OCI-LY7 (cell line): ENCODE results near the gene AMOTL2. TPM values are rescaled to one million over a fixed set of nuclear protein-coding genes. Genes with fewer than 3 reads are reported as not detected.

Source experiments
- BruUV-seq: library from RNA; stranded (reverse); fragments of 400-500 nt; replicated peaks from 2 replicates; lab custom pipeline; 2021; lab: Mats Ljungman, UMichigan
- CTCF ChIA-PET: fragments of 300-600 bp; sonication (Branson Sonifier 250); formaldehyde crosslinking; loops from one replicate; lab custom pipeline; 2022; ENCODE audit warnings: antibody characterized with exemption; ENCODE audit not compliant: unreplicated experiment; lab: Charles Lee
- POLR2A ChIA-PET: fragments of 300-600 bp; sonication (Branson Sonifier 250); formaldehyde crosslinking; loops from one replicate; lab custom pipeline; 2022; ENCODE audit warnings: antibody characterized with exemption; lab: Charles Lee
- DNase-seq: peaks from one replicate; pipeline ENCODE4 v3.0.0-alpha.2; 2015; ENCODE audit warnings: low spot score
- H2AFZ ChIP-seq: fragments of 200-600 bp; sonication (generic), shearing (Covaris generic); 2 replicates; pipeline ENCODE4 v1.6.1; 2014; ENCODE audit warnings: mild to moderate bottlenecking, antibody characterized with exemption, low read length, moderate library complexity
- H3K27ac ChIP-seq: fragments of 200-600 bp; sonication (generic); 2 replicates; pipeline ENCODE4 v1.5.1; 2014; ENCODE audit warnings: mixed run types, low read depth, mild to moderate bottlenecking, moderate library complexity, low read length, inconsistent platforms; ENCODE audit not compliant: poor library complexity, severe bottlenecking
- H3K36me3 ChIP-seq: fragments of 200-600 bp; sonication (generic); 2 replicates; pipeline ENCODE4 v1.6.1; 2014; ENCODE audit warnings: mild to moderate bottlenecking, antibody characterized with exemption, low read length, moderate library complexity, mixed read lengths; ENCODE audit not compliant: insufficient read depth
- H3K4me1 ChIP-seq: fragments of 200-600 bp; sonication (generic); 2 replicates; pipeline ENCODE4 v1.5.1; 2014; ENCODE audit warnings: mild to moderate bottlenecking, low read length; ENCODE audit not compliant: insufficient read depth, poor library complexity, severe bottlenecking
- H3K4me2 ChIP-seq: fragments of 200-600 bp; sonication (generic); 2 replicates; pipeline ENCODE4 v1.6.1; 2014; ENCODE audit warnings: mild to moderate bottlenecking, low read length
- H3K4me3 ChIP-seq: fragments of 200-600 bp; sonication (generic); 2 replicates; pipeline ENCODE4 v1.5.1; 2014; ENCODE audit warnings: mild to moderate bottlenecking, low read depth, low read length; ENCODE audit not compliant: poor library complexity, severe bottlenecking
- H3K79me2 ChIP-seq: fragments of 200-600 bp; sonication (generic); 2 replicates; pipeline ENCODE4 v1.6.1; 2016; ENCODE audit warnings: low read depth, mild to moderate bottlenecking, low read length, moderate library complexity, mixed read lengths; ENCODE audit not compliant: insufficient read depth
- H3K9me2 ChIP-seq: fragments of 200-600 bp; sonication (generic); 2 replicates; pipeline ENCODE4 v1.6.1; 2016; ENCODE audit warnings: mild to moderate bottlenecking, low read length, mixed read lengths; ENCODE audit not compliant: insufficient read depth
- H3K9me3 ChIP-seq: fragments of 200-600 bp; sonication (generic); 2 replicates; pipeline ENCODE4 v1.6.1; 2014; ENCODE audit warnings: mild to moderate bottlenecking, mixed run types, low read length, mixed read lengths
- H4K20me1 ChIP-seq: fragments of 200-600 bp; sonication (generic); 2 replicates; pipeline ENCODE4 v1.6.1; 2014; ENCODE audit warnings: mild to moderate bottlenecking, antibody characterized with exemption, low read length, moderate library complexity, mixed read lengths; ENCODE audit not compliant: insufficient read depth
- EZH2phosphoT487 ChIP-seq: fragments of 200-600 bp; sonication (generic); IDR thresholded peaks from 2 replicates; pipeline ENCODE4 v1.6.1; 2018; ENCODE audit warnings: low read depth, borderline replicate concordance, mild to moderate bottlenecking, mixed run types, antibody characterized with exemption, low read length, moderate library complexity, mixed read lengths
- intact Hi-C: fragments of 100-400 bp; cut with micrococcal nuclease; formaldehyde crosslinking; loops from one replicate; pipeline ENCODE4 v1.10.0; 2022; ENCODE audit not compliant: unreplicated experiment
- total RNA-seq, 2 experiments: library from RNA; depleted of rRNA in 1 of 2; stranded (reverse); fragments of >200 nt in 1 of 2; shearing (Covaris generic) in 1 of 2; gene quantifications; 2 replicates each; pipeline ENCODE4 v1.2.3, GENCODE V29; 2014 to 2022
- TF ChIP-seq, protein P1 (sequence below): fragments of 200-600 bp; sonication (generic); conservative IDR thresholded peaks from 2 replicates; pipeline ENCODE4 v1.5.1; 2014; ENCODE audit warnings: mild to moderate bottlenecking, antibody characterized with exemption, low read length, moderate library complexity, mixed read lengths

The AMOTL2 gene
- total RNA-seq, 2 experiments from 2014 or later: not detected

DNA sequence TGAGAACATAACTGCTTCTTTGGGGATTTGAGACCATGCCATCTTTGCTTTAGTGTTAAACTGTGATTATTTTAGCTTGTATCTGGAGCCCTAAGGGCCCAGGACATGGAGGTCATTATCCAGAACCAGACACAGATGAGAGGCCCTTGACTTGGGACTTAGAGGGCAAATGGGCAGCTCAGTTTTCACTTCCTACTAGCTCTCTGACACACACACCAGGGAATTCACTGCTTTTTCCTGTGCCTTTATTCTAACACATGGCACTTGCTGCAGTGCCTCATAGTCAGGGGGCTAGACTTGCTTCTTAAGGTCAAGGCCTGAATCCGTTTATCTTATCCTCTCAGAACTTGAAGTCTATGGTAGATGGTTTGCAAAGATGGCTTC, 33.3 kb downstream of the AMOTL2 start:
- ChIA-PET POLR2A (interaction anchor here (1.3 kb wide), 1 partner anchor 19 kb away, joined by 3 read pairs; no protein-coding TSS in a partner anchor), CTCF (no interaction called here)
- Histone ChIP-seq H3K9me2 (no peaks in the 10 kb centered on the region), H4K20me1 (no peaks in the 10 kb centered on the region), H3K27ac (no peak overlapping the region), H3K4me2 (no peak overlapping the region), H3K36me3 (no peaks in the 10 kb centered on the region), H3K4me1 (peaks cover 12% of the 10 kb centered on the region), H3K4me3 (no peak overlapping the region), H2AFZ (no peak overlapping the region), H3K9me3 (no peaks in the 10 kb centered on the region), H3K79me2 (no peaks in the 10 kb centered on the region)
- no TSS peak for BruUV-seq
- TF ChIP-seq, protein P1, sequence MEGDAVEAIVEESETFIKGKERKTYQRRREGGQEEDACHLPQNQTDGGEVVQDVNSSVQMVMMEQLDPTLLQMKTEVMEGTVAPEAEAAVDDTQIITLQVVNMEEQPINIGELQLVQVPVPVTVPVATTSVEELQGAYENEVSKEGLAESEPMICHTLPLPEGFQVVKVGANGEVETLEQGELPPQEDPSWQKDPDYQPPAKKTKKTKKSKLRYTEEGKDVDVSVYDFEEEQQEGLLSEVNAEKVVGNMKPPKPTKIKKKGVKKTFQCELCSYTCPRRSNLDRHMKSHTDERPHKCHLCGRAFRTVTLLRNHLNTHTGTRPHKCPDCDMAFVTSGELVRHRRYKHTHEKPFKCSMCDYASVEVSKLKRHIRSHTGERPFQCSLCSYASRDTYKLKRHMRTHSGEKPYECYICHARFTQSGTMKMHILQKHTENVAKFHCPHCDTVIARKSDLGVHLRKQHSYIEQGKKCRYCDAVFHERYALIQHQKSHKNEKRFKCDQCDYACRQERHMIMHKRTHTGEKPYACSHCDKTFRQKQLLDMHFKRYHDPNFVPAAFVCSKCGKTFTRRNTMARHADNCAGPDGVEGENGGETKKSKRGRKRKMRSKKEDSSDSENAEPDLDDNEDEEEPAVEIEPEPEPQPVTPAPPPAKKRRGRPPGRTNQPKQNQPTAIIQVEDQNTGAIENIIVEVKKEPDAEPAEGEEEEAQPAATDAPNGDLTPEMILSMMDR: no peak
- TF ChIP-seq EZH2phosphoT487: no peak
- no peak for DNase-seq
- intact Hi-C loops: no loop called here

DNA sequence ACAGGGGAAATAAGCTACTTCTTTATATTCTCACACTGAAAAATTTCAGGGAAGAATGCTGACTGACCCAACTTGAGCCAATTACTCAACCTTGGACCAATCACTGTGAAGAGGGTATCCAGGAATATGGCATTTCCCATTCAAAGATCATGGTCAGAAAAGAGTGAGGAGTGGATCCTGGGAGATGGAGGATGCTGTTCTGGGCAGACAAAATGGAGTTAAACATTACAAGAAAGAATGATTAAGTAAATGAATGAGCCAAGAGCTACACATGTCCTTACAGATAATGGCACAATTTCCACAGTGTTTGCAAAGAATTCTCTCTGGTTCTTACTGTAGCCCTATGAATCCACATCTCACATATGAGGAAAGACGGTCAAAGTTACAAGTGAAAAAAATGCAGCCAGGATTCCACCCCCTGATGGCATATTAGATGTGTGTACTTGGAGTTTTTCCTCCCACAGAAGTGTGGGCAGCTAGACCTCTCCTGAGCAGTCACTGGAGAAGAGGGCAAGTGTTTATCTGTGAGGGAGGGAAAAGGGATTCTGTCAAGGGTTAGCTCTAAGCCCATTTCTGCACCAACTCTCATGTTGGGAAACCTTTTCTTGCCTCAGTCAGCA, 33.8 kb downstream of the AMOTL2 start:
- no peak overlapping the region for H2AFZ ChIP-seq
- no peak for DNase-seq
- H3K4me3 ChIP-seq: no peak overlapping the region
- no peak overlapping the region for H3K4me2 ChIP-seq
- CTCF ChIA-PET: no interaction called here
- H3K9me2 ChIP-seq: no peaks in the 10 kb centered on the region
- H3K9me3 ChIP-seq: no peaks in the 10 kb centered on the region
- TF ChIP-seq EZH2phosphoT487: no peak
- TF ChIP-seq, protein P1: no peak
- BruUV-seq: no TSS peak
- POLR2A ChIA-PET: interaction anchor here (1.3 kb wide), 1 partner anchor 18 kb away, joined by 3 read pairs; no protein-coding TSS in a partner anchor
- intact Hi-C loops: no loop called here
- no peaks in the 10 kb centered on the region for H3K36me3 ChIP-seq
- H4K20me1 ChIP-seq: no peaks in the 10 kb centered on the region
- H3K79me2 ChIP-seq: no peaks in the 10 kb centered on the region
- H3K27ac ChIP-seq: no peak overlapping the region
- peaks cover 12% of the 10 kb centered on the region for H3K4me1 ChIP-seq

DNA sequence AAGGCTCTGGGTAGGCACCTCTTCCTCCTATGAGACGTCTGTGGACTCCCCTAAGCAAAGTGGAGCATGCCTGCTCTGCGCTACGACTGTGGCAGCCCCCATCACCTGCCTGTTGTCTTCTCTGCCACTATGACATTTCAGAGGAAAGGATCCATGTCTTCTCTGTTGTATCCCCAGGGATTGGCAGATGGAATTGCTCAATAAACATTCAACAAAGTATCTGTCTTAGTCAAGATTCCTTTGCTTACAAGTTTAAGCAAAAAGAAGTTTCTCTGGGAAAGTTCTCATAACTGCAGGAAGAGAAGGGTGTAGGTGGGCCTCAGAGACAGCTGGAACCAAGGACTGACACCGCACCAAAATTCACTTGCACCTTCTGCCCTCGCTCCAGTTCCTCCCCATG, 34.3 kb downstream of the AMOTL2 start:
- ChIA-PET CTCF (no interaction called here), POLR2A (interaction anchor here (1.3 kb wide), 1 partner anchor 18 kb away, joined by 3 read pairs; no protein-coding TSS in a partner anchor)
- H3K4me2 ChIP-seq: no peak overlapping the region
- H3K27ac ChIP-seq: no peak overlapping the region
- no peaks in the 10 kb centered on the region for H3K9me3 ChIP-seq
- H3K4me1 ChIP-seq: peaks cover 8% of the 10 kb centered on the region
- H3K9me2 ChIP-seq: no peaks in the 10 kb centered on the region
- DNase-seq: no peak
- no peaks in the 10 kb centered on the region for H3K79me2 ChIP-seq
- no peak overlapping the region for H2AFZ ChIP-seq
- H4K20me1 ChIP-seq: no peaks in the 10 kb centered on the region
- TF ChIP-seq, protein P1: no peak
- no peak for TF ChIP-seq EZH2phosphoT487
- BruUV-seq: no TSS peak
- intact Hi-C loops: no loop called here
- no peak overlapping the region for H3K4me3 ChIP-seq
- H3K36me3 ChIP-seq: no peaks in the 10 kb centered on the region
